ENCODE results near the gene EIF5AL1.

Gene EIF5AL1

GRCh38 chr10:79563426-79563825 lies 51.1 kb downstream of the EIF5AL1 start:
- Histone ChIP-seq H3K27me3 (replicated peaks; ENCODE audit: control insufficient read depth, insufficient read depth, low read length) (no peaks in the 10 kb centered on the region), H3K4me3 (replicated peaks; ENCODE audit: low read depth, low read length) (no peak overlapping the region), H3K36me3 (ENCODE audit: control insufficient read depth, insufficient read depth, low read length) (no peaks in the 10 kb centered on the region)
- TF ChIP-seq CTCF (IDR thresholded peaks at IDR 0.05; ENCODE audit: insufficient read depth, low read length, poor library complexity, severe bottlenecking), result no peak
- DNase-seq (ENCODE audit: extremely low read depth, insufficient read length), result no peak
